AG10803 (cell line): ENCODE data around the gene C11orf86.
"Not testable (repeated sequence)": the region's sequence is repeated elsewhere in the genome, so short reads cannot be mapped to it uniquely, and the experiment has no call there.

Source experiments
- DNase-seq: peaks from one replicate; pipeline ENCODE4 v3.0.0; 2010; ENCODE audit warnings: low read depth
- H3K4me3 ChIP-seq: 2 replicates; pipeline ENCODE4 v1.5.1; 2011; ENCODE audit warnings: mild to moderate bottlenecking, low read length, control low read depth
- TF ChIP-seq, protein P1 (sequence below): conservative IDR thresholded peaks from 2 replicates; pipeline ENCODE4 v1.5.1; 2011; ENCODE audit warnings: mild to moderate bottlenecking, low read length, control low read depth, inconsistent platforms

The C11orf86 gene

DNA sequence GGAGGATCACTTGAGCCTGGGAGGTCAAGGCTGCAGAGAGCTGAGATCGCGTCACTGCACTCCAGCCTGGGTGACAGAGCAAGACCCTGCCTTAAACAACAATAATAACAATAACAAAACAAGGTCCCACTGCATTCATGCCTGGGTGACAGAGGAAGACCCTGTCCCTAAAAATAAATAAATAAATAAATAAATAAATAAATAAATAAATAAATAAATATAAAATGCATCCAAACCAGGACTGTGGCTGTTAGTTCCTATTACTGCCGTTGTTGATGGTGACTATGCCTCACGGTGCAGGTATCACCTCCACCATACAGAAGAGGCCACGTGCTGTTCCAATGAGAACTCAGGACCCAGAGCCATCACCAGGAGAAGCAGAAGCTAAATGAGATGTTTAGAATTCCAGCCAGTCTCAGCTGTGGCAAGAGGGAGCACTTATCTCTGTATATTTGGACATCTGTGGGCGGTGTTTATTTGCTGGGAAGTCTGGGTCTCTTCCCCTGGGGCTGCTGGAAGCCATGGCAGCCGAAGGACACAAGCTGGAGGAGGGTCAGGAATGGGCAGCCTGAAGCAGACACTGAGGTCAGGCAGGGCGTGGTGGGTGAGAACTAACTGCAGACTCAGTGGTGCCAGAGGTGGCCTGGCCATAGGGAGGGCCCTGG is 21.6 kb downstream of the C11orf86 start:
- H3K4me3 ChIP-seq = no peak overlapping the region
- TF ChIP-seq, protein P1, sequence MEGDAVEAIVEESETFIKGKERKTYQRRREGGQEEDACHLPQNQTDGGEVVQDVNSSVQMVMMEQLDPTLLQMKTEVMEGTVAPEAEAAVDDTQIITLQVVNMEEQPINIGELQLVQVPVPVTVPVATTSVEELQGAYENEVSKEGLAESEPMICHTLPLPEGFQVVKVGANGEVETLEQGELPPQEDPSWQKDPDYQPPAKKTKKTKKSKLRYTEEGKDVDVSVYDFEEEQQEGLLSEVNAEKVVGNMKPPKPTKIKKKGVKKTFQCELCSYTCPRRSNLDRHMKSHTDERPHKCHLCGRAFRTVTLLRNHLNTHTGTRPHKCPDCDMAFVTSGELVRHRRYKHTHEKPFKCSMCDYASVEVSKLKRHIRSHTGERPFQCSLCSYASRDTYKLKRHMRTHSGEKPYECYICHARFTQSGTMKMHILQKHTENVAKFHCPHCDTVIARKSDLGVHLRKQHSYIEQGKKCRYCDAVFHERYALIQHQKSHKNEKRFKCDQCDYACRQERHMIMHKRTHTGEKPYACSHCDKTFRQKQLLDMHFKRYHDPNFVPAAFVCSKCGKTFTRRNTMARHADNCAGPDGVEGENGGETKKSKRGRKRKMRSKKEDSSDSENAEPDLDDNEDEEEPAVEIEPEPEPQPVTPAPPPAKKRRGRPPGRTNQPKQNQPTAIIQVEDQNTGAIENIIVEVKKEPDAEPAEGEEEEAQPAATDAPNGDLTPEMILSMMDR = no peak
- DNase-seq = peak; percentile 74

DNA sequence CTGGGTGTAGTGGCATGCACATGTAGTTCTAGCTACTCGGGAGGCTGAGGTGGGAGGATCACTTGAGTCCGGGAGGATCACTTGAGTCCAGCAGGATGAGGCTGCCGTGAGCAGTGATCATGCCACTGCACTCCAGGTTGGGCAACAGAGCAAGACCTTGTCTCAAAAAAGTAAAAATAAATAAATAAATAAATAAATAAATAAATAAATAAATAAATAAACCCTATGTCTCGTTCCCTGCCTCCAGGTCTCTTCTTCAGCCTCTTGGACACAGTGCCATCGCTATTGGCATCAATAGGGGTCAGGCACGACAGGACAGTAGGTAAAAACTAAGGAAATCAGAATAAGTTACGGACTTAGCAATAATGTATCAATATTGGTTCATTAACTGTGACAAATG is 24.5 kb downstream of the C11orf86 start:
- TF ChIP-seq, protein P1 = no peak

GRCh38 chr11:67001332-67001731 is 26.2 kb downstream of the C11orf86 start:
- TF ChIP-seq, protein P1 = no peak
- DNase-seq = no peak
- no peak overlapping the region for H3K4me3 ChIP-seq

More for the DNA sequence above, 24.5 kb downstream of the C11orf86 start:
- no peak overlapping the region for H3K4me3 ChIP-seq
- DNase-seq = no peak

DNA sequence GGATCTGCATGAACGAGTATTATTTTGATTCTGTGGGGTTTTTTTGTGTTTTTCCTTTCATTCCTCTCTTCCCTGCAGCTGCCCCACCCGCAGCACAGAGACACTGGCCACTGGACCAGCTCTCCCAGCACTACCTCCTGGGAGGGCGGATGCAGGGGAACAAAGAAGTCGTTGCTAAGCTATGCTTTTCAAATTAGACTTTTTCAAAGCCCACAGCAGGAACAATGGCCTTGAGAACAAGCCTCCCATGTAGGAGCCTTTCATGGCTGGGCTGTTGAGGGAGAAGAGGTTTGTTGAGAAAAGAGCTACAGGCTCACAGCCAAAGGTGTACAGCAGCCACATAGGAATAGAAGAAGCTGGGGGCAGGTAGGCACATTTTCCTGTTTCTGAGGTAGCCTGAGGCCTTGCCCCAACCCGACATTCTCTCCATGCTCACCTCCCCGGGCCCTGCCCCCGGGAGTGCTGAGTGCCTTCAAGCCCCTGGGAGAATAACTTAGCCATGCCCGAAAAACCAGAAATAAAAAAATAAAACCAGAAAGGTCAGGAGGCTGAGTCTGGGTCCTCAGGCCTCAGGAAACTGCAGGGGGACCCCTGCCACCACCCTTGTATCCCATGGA is 27.3 kb downstream of the C11orf86 start:
- no peak for DNase-seq
- H3K4me3 ChIP-seq = no peak overlapping the region
- TF ChIP-seq, protein P1 = no peak

DNA sequence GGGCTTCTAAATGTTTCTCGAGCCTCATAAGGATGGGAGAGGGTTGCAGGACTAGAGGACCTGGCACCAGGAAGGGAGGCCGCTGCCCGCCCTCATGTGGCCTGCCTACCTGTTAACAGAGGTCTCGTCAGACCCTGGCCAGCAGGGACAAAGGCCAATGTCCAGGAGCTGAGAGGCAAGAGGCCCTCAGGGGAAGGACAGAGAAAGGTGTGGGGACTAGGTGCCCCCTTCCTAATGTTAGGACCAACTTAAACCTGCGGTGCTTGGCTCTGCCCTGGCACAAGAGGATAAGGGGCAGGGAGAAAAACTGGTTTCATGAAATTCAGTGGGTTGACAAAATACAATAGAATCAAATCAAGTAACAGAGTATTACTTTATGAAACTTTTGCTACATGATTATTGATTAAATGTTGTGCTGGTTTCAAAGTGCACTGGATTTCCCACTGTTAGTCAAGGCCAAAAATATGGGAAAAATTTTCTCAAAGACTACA is 27.9 kb downstream of the C11orf86 start:
- TF ChIP-seq, protein P1 = no peak
- DNase-seq = no peak
- no peak overlapping the region for H3K4me3 ChIP-seq

DNA sequence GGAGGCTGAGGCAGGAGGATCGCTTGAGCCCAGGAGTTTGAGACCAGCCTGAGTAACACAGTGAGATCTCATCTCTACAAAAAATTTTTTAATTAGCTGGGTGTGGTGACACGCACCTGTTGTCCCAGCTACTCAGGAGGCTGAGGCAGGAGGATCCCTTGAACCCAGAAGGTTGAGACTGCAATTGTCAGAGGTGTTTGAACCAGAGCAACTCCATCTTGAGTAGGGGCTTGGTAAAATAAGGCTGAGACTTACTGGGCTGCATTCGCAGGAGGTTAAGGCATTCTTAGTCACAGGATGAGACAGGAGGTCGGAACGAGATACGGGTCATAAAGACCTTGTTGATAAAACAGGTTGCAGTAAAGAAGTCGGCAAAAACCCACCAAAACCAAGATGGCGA is 30.1 kb downstream of the C11orf86 start:
- DNase-seq, H3K4me3 ChIP-seq: not testable (repeated sequence)

- no peak overlapping the region for H3K4me3 ChIP-seq
- DNase-seq = no peak
- TF ChIP-seq, protein P1 = no peak
Observed at GRCh38 chr11:67006029-67006884, 31.2 kb downstream of the C11orf86 start.
